ENCODE data around the gene ZDHHC1.
"Not testable (repeated sequence)": the region's sequence is repeated elsewhere in the genome, so short reads cannot be mapped to it uniquely, and the experiment has no call there.

The ZDHHC1 gene

DNA sequence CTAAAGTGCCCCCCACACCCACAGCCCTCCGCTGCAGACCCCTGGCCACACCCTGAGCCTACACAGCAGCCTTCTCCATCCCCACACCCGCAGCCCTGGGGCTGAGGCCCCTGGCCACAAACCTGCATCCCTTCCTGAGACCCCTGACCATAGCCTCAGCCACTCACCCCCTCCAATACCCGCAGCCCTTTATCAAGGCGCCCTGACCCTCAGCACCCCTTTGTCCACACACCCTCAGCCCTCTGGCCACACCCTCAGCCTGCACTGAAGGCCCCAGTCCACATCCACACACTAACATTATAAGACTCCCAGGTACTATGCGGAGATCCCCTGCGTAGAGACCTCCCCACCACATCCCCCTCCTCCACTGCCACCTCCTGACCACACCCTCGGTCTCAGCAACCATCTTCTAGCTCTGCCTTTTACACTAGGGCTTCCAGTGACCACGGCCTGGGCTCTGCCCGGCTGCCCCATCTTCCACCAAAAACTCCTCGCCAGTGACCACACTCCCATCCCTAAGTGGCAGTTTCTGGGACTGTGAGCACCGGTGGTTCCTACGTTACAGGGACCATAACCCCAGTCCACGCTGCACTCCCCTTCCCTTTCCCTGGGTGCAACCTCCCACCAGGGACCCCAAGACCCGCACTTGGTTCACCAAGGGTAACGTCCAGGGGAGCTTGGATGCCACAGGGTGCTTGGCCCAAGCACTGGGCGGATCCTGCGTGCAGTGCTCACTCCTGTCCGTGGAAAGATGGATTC lies 23.8 kb downstream of the ZDHHC1 start:
- DNase-seq = no peak

GRCh38 chr16:67391424-67392300 lies 24.6 kb downstream of the ZDHHC1 start:
- no peak for DNase-seq

DNA sequence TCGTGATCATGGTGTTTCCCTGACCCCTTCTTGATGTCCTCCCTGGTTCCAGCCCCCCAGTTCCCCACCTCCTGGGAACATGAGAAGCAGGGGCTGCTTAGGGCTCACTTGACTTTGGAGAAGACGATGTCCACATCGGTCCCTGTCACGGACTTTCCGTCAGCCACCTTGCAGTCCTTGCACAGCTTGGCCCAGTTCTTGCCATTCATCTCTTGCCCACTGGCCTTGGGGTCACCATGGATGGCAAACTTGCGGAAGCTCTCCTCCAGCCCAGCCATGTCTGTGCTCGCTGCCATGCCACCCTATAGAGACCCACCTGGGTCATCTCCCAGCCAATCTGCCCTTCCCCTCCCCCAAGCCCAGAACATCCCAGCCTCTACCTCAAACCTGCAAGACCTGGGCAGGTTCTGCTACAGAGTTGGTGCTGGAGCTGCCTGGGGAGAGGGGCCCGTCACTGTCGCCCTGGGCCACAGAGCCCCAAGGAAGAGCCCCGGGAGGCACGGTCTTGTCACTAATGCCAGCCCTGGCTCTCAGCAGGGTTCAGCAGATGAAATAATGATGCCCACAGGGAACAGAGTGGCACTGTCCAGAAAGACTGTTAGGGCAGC lies 25.4 kb downstream of the ZDHHC1 start:
- no peak for DNase-seq

- DNase-seq = no peak
Measured at GRCh38 chr16:67389911-67390815, 26.1 kb downstream of the ZDHHC1 start.

GRCh38 chr16:67388591-67388990 lies 27.7 kb downstream of the ZDHHC1 start:
- DNase-seq = no peak

DNA sequence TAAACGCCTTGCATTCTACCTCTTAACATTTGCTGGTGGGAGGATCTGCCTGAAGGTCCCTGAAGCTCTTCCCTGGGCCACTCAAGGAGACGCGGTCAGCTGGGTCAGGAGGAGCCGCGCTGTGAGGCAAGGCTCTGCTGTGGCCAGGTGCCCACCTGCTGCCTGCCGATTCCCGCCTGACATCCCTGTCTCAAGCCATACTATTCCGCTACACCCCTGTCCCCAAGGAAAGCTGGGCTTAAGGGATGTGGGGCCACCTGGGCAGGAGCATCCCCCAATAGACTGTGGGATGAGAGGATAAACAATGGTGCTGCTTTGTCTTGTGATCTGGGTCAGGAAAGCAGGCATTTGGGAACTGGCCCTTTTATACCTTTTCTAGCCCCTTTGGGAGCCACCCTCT lies 28.1 kb downstream of the ZDHHC1 start:
- no peak for DNase-seq

- DNase-seq = no peak
Measured at GRCh38 chr16:67387479-67388079, 28.7 kb downstream of the ZDHHC1 start.

GRCh38 chr16:67386861-67387455 lies 29.3 kb downstream of the ZDHHC1 start:
- no peak for DNase-seq

DNA sequence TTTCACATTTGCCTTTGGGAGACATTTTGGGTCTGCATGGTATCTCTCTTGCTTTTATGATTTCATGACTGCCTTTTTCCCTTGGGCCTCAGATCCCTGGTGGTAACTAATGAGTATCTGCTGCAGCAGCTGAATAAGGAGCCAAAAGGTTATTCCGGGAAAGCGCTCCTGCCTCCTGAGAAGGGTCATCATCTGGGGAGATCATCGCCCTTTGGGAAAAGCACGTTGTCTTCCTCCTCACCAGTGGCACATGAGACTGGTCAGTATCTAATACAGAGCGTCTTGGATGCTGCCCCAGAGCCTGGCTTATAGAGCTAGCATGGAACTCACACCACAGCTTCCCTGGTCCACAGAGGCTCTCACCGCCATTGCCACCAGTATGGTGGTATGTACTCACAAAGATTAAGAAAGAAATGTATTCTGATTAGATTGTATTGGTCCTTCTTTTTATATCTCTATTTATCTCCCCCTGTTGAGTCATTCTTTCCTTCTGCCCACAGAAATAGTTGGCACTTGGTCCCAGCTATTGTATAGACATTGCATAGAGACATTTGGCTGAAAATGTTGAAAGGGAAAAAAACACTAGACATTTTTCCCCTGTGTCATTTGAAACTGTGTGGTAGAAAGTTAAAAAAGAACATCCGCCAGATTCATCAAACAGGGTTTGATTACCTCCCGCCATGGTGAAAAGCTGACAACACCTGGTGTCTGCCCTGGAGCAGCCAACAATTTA lies 31.3 kb downstream of the ZDHHC1 start:
- DNase-seq = no peak

DNA sequence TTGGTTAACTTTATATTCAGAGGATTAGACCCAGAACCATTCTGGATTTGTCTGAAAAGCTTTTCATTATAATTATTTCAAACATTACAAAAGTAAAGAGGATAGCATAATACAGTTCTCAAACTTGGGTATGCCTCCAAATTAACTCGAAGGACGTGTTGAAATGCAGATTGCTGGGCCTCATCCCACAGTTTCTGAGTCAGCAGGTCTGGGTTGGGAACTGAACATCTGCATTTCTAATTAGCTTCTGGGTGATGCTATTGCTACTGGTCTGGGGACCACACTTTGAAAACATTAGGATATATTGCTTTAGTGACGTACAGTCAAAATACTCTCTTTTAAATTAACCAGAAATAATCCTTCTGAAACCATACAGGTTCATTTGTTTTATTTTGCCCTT lies 33.0 kb downstream of the ZDHHC1 start:
- no peak for DNase-seq

GRCh38 chr16:67378642-67379041 lies 37.6 kb downstream of the ZDHHC1 start:
- no peak for DNase-seq

- DNase-seq = not testable (repeated sequence)
Measured at GRCh38 chr16:67376012-67376411, 40.3 kb downstream of the ZDHHC1 start.

DNA sequence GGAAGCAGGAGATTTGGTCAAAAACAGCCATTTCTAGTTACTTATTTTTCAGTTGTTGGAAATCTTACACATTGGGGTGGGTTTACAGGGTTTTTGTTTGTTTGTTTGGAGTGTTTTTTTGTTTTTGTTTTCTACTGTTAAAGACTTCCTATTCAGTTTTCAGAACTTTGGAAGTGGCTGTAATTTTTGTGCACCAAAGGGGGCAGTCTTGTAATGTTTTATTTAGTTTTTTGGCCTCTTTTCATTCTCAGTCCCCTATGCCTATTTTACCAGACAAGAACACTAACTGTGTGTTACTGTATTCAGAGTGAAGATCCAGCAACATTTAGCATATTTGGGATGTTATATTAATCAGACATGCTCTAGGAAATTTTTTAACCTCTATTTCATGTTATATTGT lies 43.6 kb downstream of the ZDHHC1 start:
- DNase-seq = no peak

- DNase-seq = no peak
Measured at GRCh38 chr16:67370661-67371060, 45.6 kb downstream of the ZDHHC1 start.

DNA sequence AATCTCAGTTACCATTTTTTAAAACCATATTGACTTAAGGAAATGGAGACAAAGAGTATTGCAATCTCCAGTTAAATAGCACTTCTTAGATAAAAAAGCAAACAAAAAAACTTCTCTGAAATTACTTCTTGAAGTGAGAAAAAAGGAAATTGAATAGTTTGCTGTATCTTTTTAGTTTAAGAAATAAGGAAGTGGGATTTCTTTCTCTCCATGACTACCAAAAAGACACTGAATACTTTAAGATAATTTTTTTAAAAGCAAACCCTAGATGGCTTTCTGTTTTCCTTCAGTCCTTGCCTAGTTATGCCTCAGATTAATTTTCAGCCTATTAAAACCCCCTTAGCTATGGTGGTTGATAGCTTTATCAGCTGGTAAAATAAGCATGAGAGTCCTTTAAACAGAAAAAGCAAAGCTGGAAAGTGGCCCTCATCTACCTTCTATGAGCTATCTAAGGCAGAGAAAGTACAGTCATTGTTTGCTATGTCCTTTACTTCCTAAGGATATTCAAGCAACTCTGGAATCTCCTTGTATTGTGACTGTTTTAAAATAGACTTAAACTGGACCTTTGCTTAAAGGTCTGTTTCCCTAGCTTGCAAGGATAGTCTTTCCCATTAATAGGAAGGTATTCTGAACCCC lies 51.6 kb downstream of the ZDHHC1 start:
- no peak for DNase-seq

DNA sequence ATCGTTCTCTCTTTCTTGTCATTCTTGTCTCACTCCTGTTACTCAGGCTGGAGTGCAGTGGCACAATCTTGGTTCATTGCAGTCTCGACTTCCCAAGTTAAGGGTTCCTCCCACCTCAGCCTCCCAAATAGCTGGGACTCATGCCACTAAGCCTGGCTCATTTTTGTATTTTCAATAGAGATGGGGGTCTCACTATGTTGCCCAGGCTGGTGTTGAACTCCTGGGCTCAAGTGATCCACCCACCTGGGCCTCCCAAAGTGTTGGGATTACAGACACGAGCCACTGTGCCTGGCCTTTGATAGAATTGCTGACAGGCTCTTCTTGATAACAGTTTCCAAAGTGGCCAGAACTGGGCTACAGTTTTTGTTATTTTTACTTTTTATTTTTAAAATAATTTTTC lies 55.2 kb downstream of the ZDHHC1 start:
- no peak for DNase-seq

GRCh38 chr16:67359540-67360269 lies 56.6 kb downstream of the ZDHHC1 start:
- DNase-seq = not testable (repeated sequence)

DNA sequence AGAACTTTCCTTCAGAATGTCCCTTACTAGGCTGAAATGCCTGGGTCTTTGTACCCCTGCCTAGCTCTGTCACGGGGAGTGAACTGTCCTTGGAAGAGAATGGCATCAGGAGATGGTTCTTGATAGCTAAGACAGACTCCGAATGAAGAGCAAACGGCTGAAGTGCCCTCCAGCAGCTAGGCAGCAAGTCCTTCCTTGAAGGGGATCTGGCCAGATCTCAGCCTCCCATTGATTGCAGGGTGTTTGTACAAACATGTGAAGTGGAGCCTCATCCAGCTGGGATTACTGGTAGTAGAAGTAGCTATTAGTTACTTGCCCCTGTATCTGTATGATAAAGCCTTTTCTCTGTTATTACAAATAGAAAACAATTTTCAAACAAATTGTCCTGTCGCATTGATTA lies 58.7 kb downstream of the ZDHHC1 start:
- no peak for DNase-seq

- no peak for DNase-seq
Measured at GRCh38 chr16:67356396-67356795, 59.9 kb downstream of the ZDHHC1 start.

DNA sequence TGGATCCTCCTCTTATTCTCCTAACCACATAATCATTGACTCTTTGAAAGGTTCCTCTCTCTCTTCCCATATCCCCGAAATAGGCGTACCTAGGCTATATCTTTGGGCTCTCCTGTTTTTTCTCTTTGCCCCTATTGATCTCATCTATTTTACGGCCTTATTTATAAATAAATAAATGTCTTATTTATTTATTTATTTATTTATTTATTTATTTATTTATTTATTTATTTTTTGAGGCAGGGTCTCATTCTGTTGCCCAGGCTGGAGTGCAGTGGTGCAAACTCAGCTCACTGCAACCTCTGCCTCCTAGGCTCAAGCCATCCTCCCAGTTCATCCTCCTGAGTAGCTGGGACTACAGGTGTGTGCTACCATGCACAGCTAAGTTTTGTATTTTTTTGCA lies 63.8 kb downstream of the ZDHHC1 start:
- DNase-seq = not testable (repeated sequence)

All from 8988T (cell line).